ENCODE results near the gene SLC4A3.

Gene SLC4A3

GRCh38 chr2:219643084-219643473 is 15.6 kb downstream of the SLC4A3 start:
- H3K9ac ChIP-seq, result no peak overlapping the region
- no peaks in the 10 kb centered on the region for H3K36me3 ChIP-seq (ENCODE audit: insufficient read depth)
- no peaks in the 10 kb centered on the region for H3K27me3 ChIP-seq (ENCODE audit: insufficient read depth, low read depth)
- no peak overlapping the region for H3K27ac ChIP-seq
- no peaks in the 10 kb centered on the region for H3K79me2 ChIP-seq (ENCODE audit: insufficient read depth, low read depth)
- H3K4me1 ChIP-seq (ENCODE audit: low read depth, poor library complexity, severe bottlenecking), result peaks cover 11% of the 10 kb centered on the region
- H2AFZ ChIP-seq (ENCODE audit: low read depth), result peak overlapping the region; percentile 57
- no peak for TF ChIP-seq CTCF (conservative IDR thresholded peaks at IDR 0.05; ENCODE audit: low read depth, low read length)
- peak overlapping the region; percentile 52; the same call in 1 of the 2 replicates for H3K4me2 ChIP-seq
- H4K20me1 ChIP-seq (ENCODE audit: insufficient read depth), result no peaks in the 10 kb centered on the region
- no peak overlapping the region for H3K4me3 ChIP-seq (IDR thresholded peaks at IDR 0.05; ENCODE audit: insufficient read depth, low read depth, low read length)

GRCh38 chr2:219643788-219644398 is 16.5 kb downstream of the SLC4A3 start:
- no peak overlapping the region for H3K9ac ChIP-seq
- H3K79me2 ChIP-seq (ENCODE audit: insufficient read depth, low read depth), result no peaks in the 10 kb centered on the region
- H2AFZ ChIP-seq (ENCODE audit: low read depth), result no peak overlapping the region
- no peak overlapping the region for H3K4me3 ChIP-seq (IDR thresholded peaks at IDR 0.05; ENCODE audit: insufficient read depth, low read depth, low read length)
- no peaks in the 10 kb centered on the region for H3K36me3 ChIP-seq (ENCODE audit: insufficient read depth)
- no peaks in the 10 kb centered on the region for H4K20me1 ChIP-seq (ENCODE audit: insufficient read depth)
- H3K4me1 ChIP-seq (ENCODE audit: low read depth, poor library complexity, severe bottlenecking), result peaks cover 11% of the 10 kb centered on the region
- H3K27ac ChIP-seq, result no peak overlapping the region
- no peaks in the 10 kb centered on the region for H3K27me3 ChIP-seq (ENCODE audit: insufficient read depth, low read depth)
- H3K4me2 ChIP-seq, result no peak overlapping the region
- TF ChIP-seq CTCF (conservative IDR thresholded peaks at IDR 0.05; ENCODE audit: low read depth, low read length), result no peak

DNA sequence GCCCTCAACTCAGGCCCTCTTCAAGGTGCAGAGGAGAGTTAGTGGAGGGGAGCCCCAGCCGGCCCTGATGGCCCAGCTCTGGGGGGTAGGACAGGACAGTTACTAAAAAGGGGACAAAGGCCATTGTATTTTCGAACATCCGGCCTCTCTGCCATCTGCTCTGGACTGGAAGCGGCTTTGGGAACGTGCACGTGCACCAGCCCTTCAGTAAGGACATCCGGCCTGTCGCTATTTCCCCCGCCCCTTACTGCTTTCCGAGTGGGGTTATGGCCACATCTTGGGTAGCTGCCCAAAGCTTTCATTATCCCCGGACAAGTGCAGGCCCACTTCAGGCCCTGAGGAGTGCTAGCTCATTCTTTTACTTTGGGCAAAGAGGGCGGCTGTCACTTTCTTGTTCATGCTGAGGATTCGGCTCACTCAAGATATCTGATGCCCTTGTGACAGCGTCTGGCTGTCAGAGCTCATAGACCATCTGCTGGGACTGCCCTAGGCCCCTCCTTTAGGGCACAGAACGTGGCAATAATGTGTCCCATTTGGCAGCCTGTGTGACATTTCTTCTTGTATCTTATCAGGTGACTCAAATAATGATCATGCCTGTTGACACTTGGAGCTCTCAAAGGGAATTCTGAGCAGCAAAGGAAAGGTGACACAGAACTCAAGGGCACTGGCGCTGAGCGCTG is 17.5 kb downstream of the SLC4A3 start:
- H3K79me2 ChIP-seq (ENCODE audit: insufficient read depth, low read depth), result no peaks in the 10 kb centered on the region
- no peaks in the 10 kb centered on the region for H3K36me3 ChIP-seq (ENCODE audit: insufficient read depth)
- TF ChIP-seq CTCF (conservative IDR thresholded peaks at IDR 0.05; ENCODE audit: low read depth, low read length), result no peak
- no peak overlapping the region for H3K4me2 ChIP-seq
- H2AFZ ChIP-seq (ENCODE audit: low read depth), result no peak overlapping the region
- H3K4me1 ChIP-seq (ENCODE audit: low read depth, poor library complexity, severe bottlenecking), result peaks cover 11% of the 10 kb centered on the region
- H3K27ac ChIP-seq, result no peak overlapping the region
- no peaks in the 10 kb centered on the region for H3K27me3 ChIP-seq (ENCODE audit: insufficient read depth, low read depth)
- H3K4me3 ChIP-seq (IDR thresholded peaks at IDR 0.05; ENCODE audit: insufficient read depth, low read depth, low read length), result no peak overlapping the region
- no peaks in the 10 kb centered on the region for H4K20me1 ChIP-seq (ENCODE audit: insufficient read depth)
- no peak overlapping the region for H3K9ac ChIP-seq

GRCh38 chr2:219645631-219646527 is 18.4 kb downstream of the SLC4A3 start:
- no peaks in the 10 kb centered on the region for H3K27me3 ChIP-seq (ENCODE audit: insufficient read depth, low read depth)
- no peak overlapping the region for H3K9ac ChIP-seq
- no peak overlapping the region for H3K27ac ChIP-seq
- H2AFZ ChIP-seq (ENCODE audit: low read depth), result no peak overlapping the region
- H3K4me1 ChIP-seq (ENCODE audit: low read depth, poor library complexity, severe bottlenecking), result peaks cover 11% of the 10 kb centered on the region
- TF ChIP-seq CTCF (conservative IDR thresholded peaks at IDR 0.05; ENCODE audit: low read depth, low read length), result no peak
- H3K79me2 ChIP-seq (ENCODE audit: insufficient read depth, low read depth), result no peaks in the 10 kb centered on the region
- H3K4me2 ChIP-seq, result no peak overlapping the region
- H3K36me3 ChIP-seq (ENCODE audit: insufficient read depth), result no peaks in the 10 kb centered on the region
- no peak overlapping the region for H3K4me3 ChIP-seq (IDR thresholded peaks at IDR 0.05; ENCODE audit: insufficient read depth, low read depth, low read length)
- H4K20me1 ChIP-seq (ENCODE audit: insufficient read depth), result no peaks in the 10 kb centered on the region

Measured in KMS-11 (cell line).